ENCODE data around the gene SPAG17.

Gene SPAG17

DNA sequence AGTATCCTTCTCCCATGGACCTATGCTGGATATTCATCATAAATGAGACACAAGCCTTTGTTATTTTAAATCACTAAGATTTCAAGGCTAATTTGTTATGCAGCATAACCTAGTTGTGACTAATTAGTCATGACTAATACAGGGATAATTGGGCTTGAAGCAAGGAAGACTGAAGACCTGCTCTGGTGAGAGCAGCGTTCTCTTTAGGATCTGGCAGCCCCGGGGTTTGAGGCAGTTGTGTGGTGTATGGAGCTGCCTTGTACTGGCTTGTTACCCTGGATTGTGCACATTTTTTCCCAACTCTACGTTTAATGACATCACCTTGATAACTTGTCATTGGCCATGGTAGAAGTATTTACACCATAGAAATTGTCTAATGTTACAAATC lies 25.7 kb upstream of the SPAG17 start:
- no peaks in the 10 kb centered on the region for H4K20me1 ChIP-seq (ENCODE audit: control insufficient read depth, insufficient read depth, low read depth, low read length)
- no peak overlapping the region for H3K27ac ChIP-seq (ENCODE audit: low read depth, low read length)
- no peaks in the 10 kb centered on the region for H3K36me3 ChIP-seq (ENCODE audit: control insufficient read depth, low read length)
- no peaks in the 10 kb centered on the region for H3K4me1 ChIP-seq (ENCODE audit: control insufficient read depth, low read length)
- no peaks in the 10 kb centered on the region for H3K27me3 ChIP-seq (ENCODE audit: control insufficient read depth, low read length)
- TF ChIP-seq, protein P1, sequence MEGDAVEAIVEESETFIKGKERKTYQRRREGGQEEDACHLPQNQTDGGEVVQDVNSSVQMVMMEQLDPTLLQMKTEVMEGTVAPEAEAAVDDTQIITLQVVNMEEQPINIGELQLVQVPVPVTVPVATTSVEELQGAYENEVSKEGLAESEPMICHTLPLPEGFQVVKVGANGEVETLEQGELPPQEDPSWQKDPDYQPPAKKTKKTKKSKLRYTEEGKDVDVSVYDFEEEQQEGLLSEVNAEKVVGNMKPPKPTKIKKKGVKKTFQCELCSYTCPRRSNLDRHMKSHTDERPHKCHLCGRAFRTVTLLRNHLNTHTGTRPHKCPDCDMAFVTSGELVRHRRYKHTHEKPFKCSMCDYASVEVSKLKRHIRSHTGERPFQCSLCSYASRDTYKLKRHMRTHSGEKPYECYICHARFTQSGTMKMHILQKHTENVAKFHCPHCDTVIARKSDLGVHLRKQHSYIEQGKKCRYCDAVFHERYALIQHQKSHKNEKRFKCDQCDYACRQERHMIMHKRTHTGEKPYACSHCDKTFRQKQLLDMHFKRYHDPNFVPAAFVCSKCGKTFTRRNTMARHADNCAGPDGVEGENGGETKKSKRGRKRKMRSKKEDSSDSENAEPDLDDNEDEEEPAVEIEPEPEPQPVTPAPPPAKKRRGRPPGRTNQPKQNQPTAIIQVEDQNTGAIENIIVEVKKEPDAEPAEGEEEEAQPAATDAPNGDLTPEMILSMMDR (IDR thresholded peaks at IDR 0.05; ENCODE audit: low read depth, low read length, poor library complexity, severe bottlenecking), result no peak
- TF ChIP-seq EZH2phosphoT487 (IDR thresholded peaks at IDR 0.05; ENCODE audit: borderline replicate concordance, low read length), result no peak
- H3K9me2 ChIP-seq (replicated peaks; ENCODE audit: control insufficient read depth, low read length), result no peaks in the 10 kb centered on the region
- no peaks in the 10 kb centered on the region for H3K9me3 ChIP-seq (ENCODE audit: control insufficient read depth, insufficient read depth, low read length)
- no peak overlapping the region for H3K4me3 ChIP-seq (ENCODE audit: low read length)
- H3K79me2 ChIP-seq (ENCODE audit: control insufficient read depth, low read length), result no peaks in the 10 kb centered on the region
- no peaks in the 10 kb centered on the region for H3F3A ChIP-seq (ENCODE audit: control insufficient read depth, insufficient read depth)
- no peak overlapping the region for H3K4me2 ChIP-seq (ENCODE audit: low read length)

DNA sequence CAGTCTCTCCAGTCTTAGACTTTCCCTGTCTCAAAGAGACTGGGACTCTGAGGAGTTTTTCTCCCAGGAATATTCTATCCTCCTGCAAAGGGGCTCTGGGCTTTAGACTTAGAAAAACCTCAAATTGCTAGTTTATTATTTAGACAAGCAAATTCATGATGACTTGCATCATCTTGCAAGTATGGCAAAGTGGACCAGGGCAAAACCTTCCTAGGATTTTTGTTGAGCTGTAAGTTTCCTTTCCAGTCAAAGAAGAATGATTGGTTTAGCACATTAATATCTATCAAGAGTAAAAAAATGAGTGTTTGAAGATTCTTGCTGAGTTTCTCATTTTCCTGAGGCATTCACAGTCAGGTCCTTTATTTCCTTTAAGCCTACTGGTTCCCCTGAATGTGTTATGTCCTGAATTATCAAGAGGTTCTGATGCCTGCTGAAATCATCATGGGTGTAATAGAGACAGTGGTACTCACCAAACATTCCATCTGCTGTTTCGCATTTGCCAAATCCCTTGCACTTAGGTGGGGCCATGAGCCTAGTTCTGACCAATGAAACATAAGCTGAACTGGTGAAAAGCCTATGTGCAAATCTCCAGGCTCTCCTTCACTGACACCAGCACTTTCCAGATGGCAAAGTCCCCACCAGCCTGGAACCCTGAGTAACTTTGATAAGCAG lies 25.2 kb upstream of the SPAG17 start:
- no peak overlapping the region for H3K4me2 ChIP-seq (ENCODE audit: low read length)
- no peaks in the 10 kb centered on the region for H3K27me3 ChIP-seq (ENCODE audit: control insufficient read depth, low read length)
- no peaks in the 10 kb centered on the region for H3K9me3 ChIP-seq (ENCODE audit: control insufficient read depth, insufficient read depth, low read length)
- H3K27ac ChIP-seq (ENCODE audit: low read depth, low read length), result no peak overlapping the region
- H3K4me3 ChIP-seq (ENCODE audit: low read length), result no peak overlapping the region
- no peaks in the 10 kb centered on the region for H4K20me1 ChIP-seq (ENCODE audit: control insufficient read depth, insufficient read depth, low read depth, low read length)
- TF ChIP-seq, protein P1 (IDR thresholded peaks at IDR 0.05; ENCODE audit: low read depth, low read length, poor library complexity, severe bottlenecking), result no peak
- TF ChIP-seq EZH2phosphoT487 (IDR thresholded peaks at IDR 0.05; ENCODE audit: borderline replicate concordance, low read length), result no peak
- H3K79me2 ChIP-seq (ENCODE audit: control insufficient read depth, low read length), result no peaks in the 10 kb centered on the region
- H3K4me1 ChIP-seq (ENCODE audit: control insufficient read depth, low read length), result no peaks in the 10 kb centered on the region
- no peaks in the 10 kb centered on the region for H3K36me3 ChIP-seq (ENCODE audit: control insufficient read depth, low read length)
- no peaks in the 10 kb centered on the region for H3F3A ChIP-seq (ENCODE audit: control insufficient read depth, insufficient read depth)
- H3K9me2 ChIP-seq (replicated peaks; ENCODE audit: control insufficient read depth, low read length), result no peaks in the 10 kb centered on the region

DNA sequence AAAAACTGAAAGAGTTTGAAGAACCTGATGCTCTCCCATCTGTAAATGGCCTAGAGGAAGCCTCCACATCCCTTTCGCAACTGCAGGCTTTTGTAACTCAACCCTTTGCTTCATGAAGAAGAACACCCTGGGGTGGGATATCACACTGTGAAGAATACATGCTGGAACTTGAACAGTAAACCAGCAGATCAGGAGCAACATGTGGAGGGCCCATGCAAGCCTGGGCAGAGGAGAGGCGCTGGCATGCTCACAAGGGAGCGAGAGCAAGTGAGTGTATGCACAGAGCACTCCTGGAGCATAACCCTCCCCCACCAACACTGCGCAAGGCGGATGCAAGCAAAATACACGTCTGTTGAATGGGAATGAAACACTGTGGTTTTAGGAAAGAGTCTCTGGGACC lies 24.6 kb upstream of the SPAG17 start:
- no peaks in the 10 kb centered on the region for H3K79me2 ChIP-seq (ENCODE audit: control insufficient read depth, low read length)
- no peaks in the 10 kb centered on the region for H3K4me1 ChIP-seq (ENCODE audit: control insufficient read depth, low read length)
- H3K9me2 ChIP-seq (replicated peaks; ENCODE audit: control insufficient read depth, low read length), result no peaks in the 10 kb centered on the region
- no peak overlapping the region for H3K27ac ChIP-seq (ENCODE audit: low read depth, low read length)
- no peaks in the 10 kb centered on the region for H3K27me3 ChIP-seq (ENCODE audit: control insufficient read depth, low read length)
- no peak overlapping the region for H3K4me3 ChIP-seq (ENCODE audit: low read length)
- H3K4me2 ChIP-seq (ENCODE audit: low read length), result no peak overlapping the region
- H4K20me1 ChIP-seq (ENCODE audit: control insufficient read depth, insufficient read depth, low read depth, low read length), result no peaks in the 10 kb centered on the region
- H3K9me3 ChIP-seq (ENCODE audit: control insufficient read depth, insufficient read depth, low read length), result no peaks in the 10 kb centered on the region
- TF ChIP-seq EZH2phosphoT487 (IDR thresholded peaks at IDR 0.05; ENCODE audit: borderline replicate concordance, low read length), result no peak
- TF ChIP-seq, protein P1 (IDR thresholded peaks at IDR 0.05; ENCODE audit: low read depth, low read length, poor library complexity, severe bottlenecking), result no peak
- H3K36me3 ChIP-seq (ENCODE audit: control insufficient read depth, low read length), result no peaks in the 10 kb centered on the region
- no peaks in the 10 kb centered on the region for H3F3A ChIP-seq (ENCODE audit: control insufficient read depth, insufficient read depth)

Data from DOHH2 (cell line).